IMR-90 (cell line): ENCODE measurements around the gene GPSM1. TPM values are rescaled to one million over a fixed set of nuclear protein-coding genes. Genes with fewer than 3 reads are reported as not detected.
A peak's percentile ranks its signal among the peaks of the same experiment; 100 is the strongest.

ENCODE experiments used
- ATAC-seq: fragments of 200-7000 bp; cut with Tn5 transposase; 2 replicates; pipeline ENCODE4 v1.9.1; 2020; ENCODE audit warnings: low read depth, mild to moderate bottlenecking, moderate library complexity
- Bru-seq: library from RNA; stranded (reverse); fragments of 400-500 nt; gene quantifications from one replicate; lab custom pipeline; 2021; lab: Mats Ljungman, UMichigan
- BruChase-seq, 2 experiments: library from RNA; stranded (reverse); fragments of 400-500 nt; gene quantifications; one replicate each; lab custom pipeline; 2021; lab: Mats Ljungman, UMichigan
- BruUV-seq: library from RNA; stranded (reverse); fragments of 400-500 nt; replicated peaks from 2 replicates; lab custom pipeline; 2021; lab: Mats Ljungman, UMichigan
- CTCF ChIA-PET: fragments of 300-600 bp; formaldehyde crosslinking; extraction: SDS; loops from one replicate; lab custom pipeline; 2021; ENCODE audit warnings: antibody characterized with exemption; lab: Yijun Ruan, JAX
- POLR2A ChIA-PET: fragments of 300-600 bp; sonication (Branson Sonifier 250); formaldehyde crosslinking; loops from one replicate; lab custom pipeline; 2022; ENCODE audit warnings: antibody characterized with exemption; ENCODE audit not compliant: unreplicated experiment; lab: Charles Lee
- DNase-seq: peaks from one replicate; pipeline ENCODE4 v3.0.0; 2013
- H2AFZ ChIP-seq: replicated peaks from 2 replicates; pipeline ENCODE3; 2013; ENCODE audit warnings: low read length, mild to moderate bottlenecking; ENCODE audit not compliant: poor library complexity
- H2AK5ac ChIP-seq: 2 replicates; pipeline ENCODE4 v1.6.1; 2013; ENCODE audit warnings: low read depth, low read length, inconsistent platforms
- H2AK9ac ChIP-seq: replicated peaks from 2 replicates; pipeline ENCODE3; 2013; ENCODE audit warnings: mild to moderate bottlenecking, low read depth, low read length, moderate library complexity; ENCODE audit not compliant: poor library complexity
- H2BK120ac ChIP-seq: 2 replicates; pipeline ENCODE4 v1.6.1; 2013; ENCODE audit warnings: low read depth, low read length, inconsistent platforms
- H2BK15ac ChIP-seq: 3 replicates; pipeline ENCODE4 v1.6.1; 2013; ENCODE audit warnings: low read depth, low read length, inconsistent platforms
- H2BK20ac ChIP-seq: 2 replicates; pipeline ENCODE4 v1.6.1; 2013; ENCODE audit warnings: low read depth, mild to moderate bottlenecking, inconsistent platforms, low read length, moderate library complexity
- H2BK5ac ChIP-seq: 2 replicates; pipeline ENCODE4 v1.6.1; 2013; ENCODE audit warnings: mild to moderate bottlenecking, low read depth, low read length, inconsistent platforms; ENCODE audit not compliant: poor library complexity, severe bottlenecking
- H3K14ac ChIP-seq: replicated peaks from 2 replicates; pipeline ENCODE4 v1.6.1; 2013; ENCODE audit warnings: low read depth, low read length, inconsistent platforms
- H3K18ac ChIP-seq: 2 replicates; pipeline ENCODE4 v1.6.1; 2013; ENCODE audit warnings: low read depth, low read length, control low read depth
- H3K23ac ChIP-seq: 2 replicates; pipeline ENCODE4 v1.6.1; 2013; ENCODE audit warnings: low read depth, low read length, inconsistent platforms
- H3K27ac ChIP-seq: 2 replicates; pipeline ENCODE4 v1.5.1; 2013; ENCODE audit warnings: mild to moderate bottlenecking, control low read depth, low read length; ENCODE audit not compliant: insufficient read depth
- H3K27me3 ChIP-seq: 2 replicates; pipeline ENCODE4 v1.6.1; 2013; ENCODE audit warnings: low read length; ENCODE audit not compliant: control insufficient read depth, insufficient read depth
- H3K36me3 ChIP-seq: 2 replicates; pipeline ENCODE4 v1.6.1; 2013; ENCODE audit warnings: low read length, mixed read lengths; ENCODE audit not compliant: control insufficient read depth, insufficient read depth
- H3K4ac ChIP-seq: 2 replicates; pipeline ENCODE4 v1.6.1; 2013; ENCODE audit warnings: low read depth, low read length, inconsistent platforms
- H3K4me1 ChIP-seq: 2 replicates; pipeline ENCODE4 v1.6.1; 2013; ENCODE audit warnings: low read length, mixed read lengths; ENCODE audit not compliant: control insufficient read depth, insufficient read depth
- H3K4me2 ChIP-seq: 2 replicates; pipeline ENCODE4 v1.6.1; 2013; ENCODE audit warnings: low read depth, mild to moderate bottlenecking, control low read depth, low read length, moderate library complexity
- H3K4me3 ChIP-seq: 2 replicates; pipeline ENCODE4 v1.5.1; 2013; ENCODE audit warnings: low read depth, mild to moderate bottlenecking, control low read depth, low read length, moderate library complexity; ENCODE audit not compliant: insufficient read depth
- H3K56ac ChIP-seq: 2 replicates; pipeline ENCODE4 v1.6.1; 2013; ENCODE audit warnings: low read length, inconsistent platforms; ENCODE audit not compliant: insufficient read depth; ENCODE audit errors: extremely low read depth
- H3K79me1 ChIP-seq, 2 experiments: 2 replicates each; pipeline ENCODE4 v1.6.1; 2013; ENCODE audit warnings: low read length in 2 of 2, inconsistent platforms in 1 of 2, low read depth in 1 of 2
- H3K9ac ChIP-seq: 2 replicates; pipeline ENCODE4 v1.6.1; 2013; ENCODE audit warnings: low read depth, low read length, control low read depth
- H3K9me1 ChIP-seq: 2 replicates; pipeline ENCODE4 v1.6.1; 2013; ENCODE audit warnings: low read length, inconsistent platforms; ENCODE audit not compliant: insufficient read depth
- H3K9me3 ChIP-seq: 2 replicates; pipeline ENCODE4 v1.6.1; 2013; ENCODE audit warnings: low read length; ENCODE audit not compliant: control insufficient read depth, insufficient read depth
- H4K20me1 ChIP-seq: 2 replicates; pipeline ENCODE4 v1.6.1; 2013; ENCODE audit warnings: low read length, inconsistent platforms; ENCODE audit not compliant: insufficient read depth
- H4K5ac ChIP-seq: 2 replicates; pipeline ENCODE4 v1.6.1; 2013; ENCODE audit warnings: mild to moderate bottlenecking, low read depth, low read length, control low read depth
- H4K8ac ChIP-seq, 2 experiments: 2 replicates each; pipeline ENCODE4 v1.6.1; 2013; ENCODE audit warnings: low read depth in 2 of 2, low read length in 2 of 2, control low read depth in 1 of 2, inconsistent platforms in 1 of 2
- H4K91ac ChIP-seq: 2 replicates; pipeline ENCODE4 v1.6.1; 2013; ENCODE audit warnings: low read depth, low read length, inconsistent platforms; ENCODE audit not compliant: insufficient read depth
- BHLHE40 ChIP-seq: fragments of 150-350 bp; IDR thresholded peaks from 2 replicates; pipeline ENCODE4 v1.6.1; 2016; ENCODE audit warnings: mild to moderate bottlenecking, low read depth, low read length
- MAZ ChIP-seq: IDR thresholded peaks from 2 replicates; pipeline ENCODE4 v1.6.1; 2012; ENCODE audit warnings: low read depth, mild to moderate bottlenecking, low read length, improper control_type of control experiment, moderate library complexity, borderline replicate concordance
- POLR2A ChIP-seq: IDR thresholded peaks from 2 replicates; pipeline ENCODE4 v1.6.1; 2012; ENCODE audit warnings: mild to moderate bottlenecking, low read depth, low read length
- RFX5 ChIP-seq: IDR thresholded peaks from 2 replicates; pipeline ENCODE4 v1.8.0; 2012; ENCODE audit warnings: low read depth, mild to moderate bottlenecking, low read length, moderate library complexity
- WGBS, 2 experiments: methylation state at CpG; one replicate each; pipeline versions ENCODE4 v1.1.5 to v1.1.7; 2013; ENCODE audit warnings: missing lambda C conversion rate in 2 of 2; ENCODE audit not compliant: insufficient read length in 1 of 2; ENCODE audit errors: extremely low coverage in 2 of 2; 5-methylcytosine and 5-hydroxymethylcytosine counted together
- dilution Hi-C: fragments of 300-500 bp; cut with HindIII; formaldehyde crosslinking; loops from one replicate; pipeline ENCODE4 v1.14.3; 2018; ENCODE audit warnings: low sequenced_read_pairs; ENCODE audit not compliant: unreplicated experiment
- in situ Hi-C: fragments of 300-500 bp; cut with MboI; formaldehyde crosslinking; loops from 3 replicates; pipeline ENCODE4 v1.14.3; 2019; ENCODE audit warnings: low sequenced_read_pairs, inconsistent platforms, mixed read lengths
- intact Hi-C: fragments of 100-400 bp; cut with micrococcal nuclease; formaldehyde crosslinking; loops from 2 replicates; pipeline ENCODE4 v1.10.0; 2022
- long read RNA-seq: library from polyadenylated mRNA; unstranded; transcript quantifications from one replicate; pipeline ENCODE4 v2.0.0, GENCODE V29; 2021; ENCODE audit not compliant: unreplicated experiment
- polyA plus RNA-seq, 3 experiments: library from polyadenylated mRNA; depleted of rRNA; stranded (reverse); fragments of >200 nt; gene quantifications; 2 replicates each; pipeline ENCODE4 v1.2.3, GENCODE V29; 2012; ENCODE audit warnings: low replicate concordance in 1 of 3
- total RNA-seq: library from RNA; depleted of rRNA; stranded (reverse); fragments of >200 nt; gene quantifications from 2 replicates; pipeline ENCODE4 v1.2.3, GENCODE V29; 2012; rRNA removed

The GPSM1 gene, protein sequence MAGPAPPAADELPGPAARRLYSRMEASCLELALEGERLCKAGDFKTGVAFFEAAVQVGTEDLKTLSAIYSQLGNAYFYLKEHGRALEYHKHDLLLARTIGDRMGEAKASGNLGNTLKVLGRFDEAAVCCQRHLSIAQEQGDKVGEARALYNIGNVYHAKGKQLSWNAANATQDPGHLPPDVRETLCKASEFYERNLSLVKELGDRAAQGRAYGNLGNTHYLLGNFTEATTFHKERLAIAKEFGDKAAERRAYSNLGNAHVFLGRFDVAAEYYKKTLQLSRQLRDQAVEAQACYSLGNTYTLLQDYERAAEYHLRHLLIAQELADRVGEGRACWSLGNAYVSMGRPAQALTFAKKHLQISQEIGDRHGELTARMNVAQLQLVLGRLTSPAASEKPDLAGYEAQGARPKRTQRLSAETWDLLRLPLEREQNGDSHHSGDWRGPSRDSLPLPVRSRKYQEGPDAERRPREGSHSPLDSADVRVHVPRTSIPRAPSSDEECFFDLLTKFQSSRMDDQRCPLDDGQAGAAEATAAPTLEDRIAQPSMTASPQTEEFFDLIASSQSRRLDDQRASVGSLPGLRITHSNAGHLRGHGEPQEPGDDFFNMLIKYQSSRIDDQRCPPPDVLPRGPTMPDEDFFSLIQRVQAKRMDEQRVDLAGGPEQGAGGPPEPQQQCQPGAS
- total RNA-seq (28.7 and 29.7 TPM in 2 replicates), polyA plus RNA-seq (2012; rRNA removed) (71.2 and 91.4 TPM in 2 replicates), Bru-seq, nascent RNA (percentile 85 among the genes with signal in this experiment), BruChase-seq, experiment 1, labeled RNA remaining after a 6-hour chase (percentile 84 among the genes with signal in this experiment), BruChase-seq, experiment 2, labeled RNA remaining after a 2-hour chase (percentile 95 among the genes with signal in this experiment)
- polyA plus RNA-seq (2012; cell fraction: cytosol; rRNA removed), result 45.5 and 87.8 TPM in 2 replicates
- polyA plus RNA-seq (2012; cell fraction: nucleus; rRNA removed; ENCODE audit: low replicate concordance), result 297 and 693 TPM in 2 replicates
- long read RNA-seq, transcript GPSM1-205 (14 exons, 3,633 nt), result major isoform, 80 of 177 reads
- long read RNA-seq, partial matches to known transcripts, result 25 of 177 reads
- long read RNA-seq, other reads (novel, unspliced or antisense), result 72 of 177 reads

DNA sequence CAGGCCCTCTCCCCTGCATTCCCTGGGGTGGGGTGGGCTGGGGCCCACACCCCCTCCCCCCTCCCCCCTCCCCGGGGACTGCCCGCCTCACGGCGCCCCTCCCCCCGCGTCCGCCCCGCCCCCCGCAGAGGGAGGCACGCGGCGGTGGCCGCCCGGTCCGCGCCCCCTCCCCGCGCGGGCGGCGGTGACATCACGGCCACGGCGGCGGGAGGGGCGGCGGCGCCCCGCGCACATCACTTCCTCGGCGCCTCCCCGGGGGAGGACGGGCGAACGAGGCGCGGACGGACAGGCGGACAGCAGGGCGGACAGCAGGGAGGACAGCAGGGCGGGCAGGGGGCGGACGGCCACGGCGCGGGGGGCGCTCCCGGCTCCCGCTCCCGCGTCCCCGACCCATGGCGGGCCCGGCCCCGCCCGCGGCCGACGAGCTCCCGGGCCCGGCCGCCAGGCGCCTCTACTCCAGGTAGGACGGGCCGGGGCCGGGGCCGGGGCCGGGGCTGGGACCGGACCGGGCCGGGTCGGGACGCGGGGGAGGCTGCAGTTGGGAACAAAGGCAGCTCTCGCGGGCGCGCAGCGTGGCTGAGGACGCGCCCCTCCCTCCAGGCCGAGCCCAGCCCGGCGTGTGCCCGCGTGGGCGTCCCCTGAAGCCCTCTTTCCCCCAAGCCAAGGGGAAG, at the start of gene GPSM1:
TSS of gene GPSM1 (plus strand) at position 236 of the 671 bp plus-strand sequence. CDS start at position 393, 157 bp downstream.
- ChIA-PET CTCF (interaction anchor here (0.7 to 1.4 kb wide), 2 partner anchors 15 to 35 kb away, joined by 3 read pairs; no protein-coding TSS in a partner anchor), POLR2A (interaction anchor here (0.7 kb wide), 1 partner anchor 36 kb away, joined by 4 read pairs; no protein-coding TSS in a partner anchor)
- H3K56ac ChIP-seq, result peak within 1 kb of the TSS; percentile 96
- peaks cover 3 to 30% of the 10 kb centered on the region in 2 experiments; a peak in 2 of 4 replicates for H3K79me1 ChIP-seq
- peak within 1 kb of the TSS; percentile 98 for H4K5ac ChIP-seq
- H2BK15ac ChIP-seq, result peak within 1 kb of the TSS; percentile 99; the same call in 2 of the 3 replicates
- peak within 1 kb of the TSS; percentile 100 for H2AK9ac ChIP-seq
- peak within 1 kb of the TSS; percentile 100 for H2BK120ac ChIP-seq
- H2BK5ac ChIP-seq, result peak within 1 kb of the TSS; percentile 99
- peak; percentile 49 for ATAC-seq
- DNase-seq, result peak; percentile 58
- H4K91ac ChIP-seq, result peak within 1 kb of the TSS; percentile 99
- peaks cover 14% of the 10 kb centered on the region; the same call in 1 of the 2 replicates for H3K36me3 ChIP-seq
- H3K18ac ChIP-seq, result peak within 1 kb of the TSS; percentile 97
- H3K27ac ChIP-seq, result peak within 1 kb of the TSS; percentile 97
- H3K9me3 ChIP-seq, result no peaks in the 10 kb centered on the region
- H3K9ac ChIP-seq, result peak within 1 kb of the TSS; percentile 98
- intact Hi-C loops (loop anchor here (5.0 kb wide), 1 partner anchor 75 kb away; the partner anchor contains the start of gene SNAPC4), in situ Hi-C loops (no loop called here), dilution Hi-C loops (no loop called here)
- peaks cover 5% of the 10 kb centered on the region for H3K9me1 ChIP-seq
- peak within 1 kb of the TSS; percentile 99 for H3K14ac ChIP-seq
- H3K4ac ChIP-seq, result peak within 1 kb of the TSS; percentile 100
- peak within 1 kb of the TSS; percentile 96 for H2BK20ac ChIP-seq
- no peaks in the 10 kb centered on the region for H3K27me3 ChIP-seq
- peak within 1 kb of the TSS; percentile 98 for H3K23ac ChIP-seq
- BruUV-seq, result no TSS peak
- peak within 1 kb of the TSS; percentile 96 for H3K4me3 ChIP-seq
- H4K20me1 ChIP-seq, result peaks cover 42% of the 10 kb centered on the region
- 0% methylated on average over 10 of the region's 88 CpGs; no CpG with 5 or more reads in 1 of the 2 experiments for WGBS, 2 experiments
- peak within 1 kb of the TSS; percentile 100 for H2AK5ac ChIP-seq
- TF ChIP-seq POLR2A, result peak; percentile 89
- peak; percentile 93; the same call in 1 of the 2 replicates for TF ChIP-seq MAZ
- no peak for TF ChIP-seq RFX5
- TF ChIP-seq BHLHE40, result peak; percentile 57; the same call in 1 of the 2 replicates
- H3K4me2 ChIP-seq, result peak within 1 kb of the TSS; percentile 97
- H3K4me1 ChIP-seq, result peaks cover 35% of the 10 kb centered on the region
- peak within 1 kb of the TSS; percentile 85 for H2AFZ ChIP-seq
- peak within 1 kb of the TSS; percentile 97 to 99 for H4K8ac ChIP-seq
